OCI-LY3 (cell line): ENCODE data around the gene IPPK.

ENCODE experiments used
- CTCF ChIP-seq: fragments of 200-600, 300-600 bp; sonication (generic); IDR thresholded peaks from 2 replicates; pipeline ENCODE4 v1.5.1; 2014; ENCODE audit warnings: antibody characterized with exemption, low read length, low read depth
- EZH2phosphoT487 ChIP-seq: fragments of 200-600 bp; shearing (Covaris generic); IDR thresholded peaks from 2 replicates; pipeline ENCODE4 v1.6.1; 2018; ENCODE audit warnings: antibody characterized with exemption, mixed run types, low read depth

- TF ChIP-seq CTCF (no peak), EZH2phosphoT487 (no peak)
These were observed 79.6 kb downstream of the IPPK start for GRCh38 chr9:92590377-92590776.
